SK-N-SH (cell line): ENCODE measurements around the gene GRK5.

Experiments used
- EZH2phosphoT487 ChIP-seq: fragments of 200-600 bp; sonication (generic); IDR thresholded peaks from 2 replicates; pipeline ENCODE4 v1.6.1; 2017; ENCODE audit warnings: low read depth, mixed run types, mild to moderate bottlenecking, antibody characterized with exemption, moderate library complexity, borderline replicate concordance
- FOSL2 ChIP-seq: IDR thresholded peaks from 2 replicates; pipeline ENCODE4 v1.4.0; 2012; ENCODE audit warnings: low read depth, mild to moderate bottlenecking, moderate library complexity, borderline replicate concordance
- PBX3 ChIP-seq: IDR thresholded peaks from 2 replicates; pipeline ENCODE4; 2012
- RXRA ChIP-seq: IDR thresholded peaks from 2 replicates; pipeline ENCODE4 v1.4.0; 2012; ENCODE audit warnings: low read depth, mild to moderate bottlenecking, borderline replicate concordance
- SMC3 ChIP-seq: IDR thresholded peaks from 2 replicates; pipeline ENCODE4 v1.6.1; 2012; ENCODE audit warnings: low read depth, low read length, improper control_type of control experiment

GRCh38 chr10:119404719-119405519 is 197.5 kb downstream of the GRK5 start:
- TF ChIP-seq PBX3 = no peak
- TF ChIP-seq RXRA = no peak
- no peak for TF ChIP-seq SMC3
- no peak for TF ChIP-seq FOSL2
- no peak for TF ChIP-seq EZH2phosphoT487
